ENCODE measurements around the gene RO60. TPM values are rescaled to one million over a fixed set of nuclear protein-coding genes. Genes with fewer than 3 reads are reported as not detected.

RO60 gene
- total RNA-seq, 1 experiment from 2014 or later = 93.5 TPM

DNA sequence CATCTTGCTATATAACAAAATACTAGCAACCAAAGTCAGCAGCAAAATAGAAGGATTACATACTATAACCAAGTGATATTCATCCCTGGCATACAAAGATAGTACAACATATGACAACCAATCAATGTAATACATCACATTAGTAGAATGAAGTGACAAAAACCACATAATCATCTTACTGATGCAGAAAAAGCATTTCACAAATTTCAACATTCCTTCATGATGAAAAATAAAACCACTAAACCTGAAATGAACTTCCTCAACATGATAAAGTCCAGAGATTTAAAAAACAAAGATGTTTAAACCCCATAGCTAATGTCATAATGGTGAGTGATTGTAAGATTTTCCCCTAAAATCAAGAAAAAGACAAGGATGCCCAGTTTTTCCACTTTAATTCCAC, 18.6 kb downstream of the RO60 start:
- ChIA-PET POLR2A (ENCODE audit: low non-redundant PET) (no interaction called here), CTCF (no interaction called here)
- intact Hi-C loops (cut with micrococcal nuclease; ENCODE audit: unreplicated experiment) = no loop called here
- DNase-seq (ENCODE audit: low spot score) = no peak
- H3K27ac ChIP-seq (ENCODE audit: low read depth, low read length, poor library complexity, severe bottlenecking) = no peak overlapping the region
- H3K36me3 ChIP-seq (ENCODE audit: insufficient read depth, low read length, poor library complexity, severe bottlenecking) = peaks cover 66% of the 10 kb centered on the region
- no peaks in the 10 kb centered on the region for H3K4me1 ChIP-seq (ENCODE audit: insufficient read depth, low read length, poor library complexity, severe bottlenecking)
- peaks cover 12% of the 10 kb centered on the region for H3K9me3 ChIP-seq (ENCODE audit: low read depth, low read length, poor library complexity, severe bottlenecking)
- H3K4me3 ChIP-seq (ENCODE audit: low read depth, low read length, poor library complexity, severe bottlenecking) = no peak overlapping the region
- no peak for TF ChIP-seq CTCF (conservative IDR thresholded peaks at IDR 0.05; ENCODE audit: low read depth, low read length)
- TF ChIP-seq EZH2 (IDR thresholded peaks at IDR 0.05; ENCODE audit: borderline replicate concordance, low read depth, low read length, poor library complexity, severe bottlenecking) = no peak
- no TSS peak for BruUV-seq (replicated peaks)
- H3K27me3 ChIP-seq (replicated peaks; ENCODE audit: insufficient read depth, low read depth, low read length, poor library complexity) = no peaks in the 10 kb centered on the region

DNA sequence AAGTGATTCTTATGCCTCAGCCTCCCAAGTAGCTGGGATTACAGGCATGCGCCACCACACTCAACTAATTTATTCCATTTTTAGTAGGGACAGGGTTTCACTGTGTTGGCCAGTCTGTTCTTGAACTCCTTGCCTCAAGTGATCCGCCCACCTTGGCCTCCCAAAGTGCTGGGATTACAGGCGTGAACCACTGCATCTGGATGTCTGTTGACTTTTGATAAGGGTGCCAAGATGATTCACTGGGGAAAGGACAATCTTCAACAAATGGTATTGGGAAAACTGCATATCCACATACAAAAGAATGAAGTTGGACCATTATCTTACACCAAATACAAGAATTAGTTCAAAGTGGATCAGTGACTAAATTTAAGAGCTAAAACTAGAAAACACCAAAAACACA, 19.8 kb downstream of the RO60 start:
- H3K36me3 ChIP-seq (ENCODE audit: insufficient read depth, low read length, poor library complexity, severe bottlenecking) = peaks cover 78% of the 10 kb centered on the region
- H3K9me3 ChIP-seq (ENCODE audit: low read depth, low read length, poor library complexity, severe bottlenecking) = peaks cover 12% of the 10 kb centered on the region
- no peak overlapping the region for H3K27ac ChIP-seq (ENCODE audit: low read depth, low read length, poor library complexity, severe bottlenecking)
- no TSS peak for BruUV-seq (replicated peaks)
- intact Hi-C loops (cut with micrococcal nuclease; ENCODE audit: unreplicated experiment) = no loop called here
- no peak for DNase-seq (ENCODE audit: low spot score)
- ChIA-PET CTCF (no interaction called here), POLR2A (ENCODE audit: low non-redundant PET) (no interaction called here)
- TF ChIP-seq CTCF (conservative IDR thresholded peaks at IDR 0.05; ENCODE audit: low read depth, low read length) (no peak), EZH2 (IDR thresholded peaks at IDR 0.05; ENCODE audit: borderline replicate concordance, low read depth, low read length, poor library complexity, severe bottlenecking) (no peak)
- no peak overlapping the region for H3K4me3 ChIP-seq (ENCODE audit: low read depth, low read length, poor library complexity, severe bottlenecking)
- no peaks in the 10 kb centered on the region for H3K27me3 ChIP-seq (replicated peaks; ENCODE audit: insufficient read depth, low read depth, low read length, poor library complexity)
- H3K4me1 ChIP-seq (ENCODE audit: insufficient read depth, low read length, poor library complexity, severe bottlenecking) = no peaks in the 10 kb centered on the region

GRCh38 chr1:193083365-193084088, 24.1 kb downstream of the RO60 start:
- no peak for TF ChIP-seq CTCF (conservative IDR thresholded peaks at IDR 0.05; ENCODE audit: low read depth, low read length)
- TF ChIP-seq EZH2 (IDR thresholded peaks at IDR 0.05; ENCODE audit: borderline replicate concordance, low read depth, low read length, poor library complexity, severe bottlenecking) = no peak
- intact Hi-C loops (cut with micrococcal nuclease; ENCODE audit: unreplicated experiment) = no loop called here
- POLR2A ChIA-PET (ENCODE audit: low non-redundant PET) = no interaction called here
- peaks cover under 1% of the 10 kb centered on the region for H3K9me3 ChIP-seq (ENCODE audit: low read depth, low read length, poor library complexity, severe bottlenecking)
- H3K27ac ChIP-seq (ENCODE audit: low read depth, low read length, poor library complexity, severe bottlenecking) = no peak overlapping the region
- BruUV-seq (replicated peaks) = no TSS peak
- H3K4me3 ChIP-seq (ENCODE audit: low read depth, low read length, poor library complexity, severe bottlenecking) = no peak overlapping the region
- CTCF ChIA-PET = no interaction called here
- DNase-seq (ENCODE audit: low spot score) = no peak
- peaks cover 72% of the 10 kb centered on the region for H3K36me3 ChIP-seq (ENCODE audit: insufficient read depth, low read length, poor library complexity, severe bottlenecking)
- no peaks in the 10 kb centered on the region for H3K27me3 ChIP-seq (replicated peaks; ENCODE audit: insufficient read depth, low read depth, low read length, poor library complexity)
- H3K4me1 ChIP-seq (ENCODE audit: insufficient read depth, low read length, poor library complexity, severe bottlenecking) = no peaks in the 10 kb centered on the region
